Ovary (tissue), 3 donors: ENCODE results near the gene STXBP4.

Source experiments
- CTCF ChIP-seq, 3 donors: fragments of 450-650 bp in 2 of 3; fragments of 200-600 bp in 1 of 3; IDR thresholded peaks; one replicate each; pipeline versions ENCODE4 v1.5.1 to v1.8.0; 2016 to 2022; ENCODE audit warnings: antibody characterized with exemption in 3 of 3, mild to moderate bottlenecking in 1 of 3
- EP300 ChIP-seq: sonication (generic); formaldehyde crosslinking; IDR thresholded peaks from one replicate; pipeline ENCODE4 v1.6.1; 2017; ENCODE audit warnings: antibody characterized with exemption
- POLR2A ChIP-seq: fragments of 450-650 bp; IDR thresholded peaks from one replicate; pipeline ENCODE4 v1.6.1; 2017; ENCODE audit warnings: antibody characterized with exemption, mild to moderate bottlenecking, moderate library complexity
- donor health status: DM: no; HTN: no; CAD: no.

- TF ChIP-seq CTCF (IDR thresholded peaks at IDR 0.05) (no peak), POLR2A (peak; percentile 19), EP300 (peak; percentile 21)
Measured at GRCh38 chr17:54982399-54982798, 13.8 kb downstream of the STXBP4 start.
